ENCODE measurements around the gene SMAD3.

SMAD3 gene

GRCh38 chr15:67107014-67107812 lies 41.8 kb downstream of the SMAD3 start (continued):
- TF ChIP-seq ZNF214 (tag by site-specific recombination; IDR thresholded peaks at IDR 0.05; ENCODE audit: borderline replicate concordance), result no peak
- no peak for TF ChIP-seq ZNF155 (tag by site-specific recombination; IDR thresholded peaks at IDR 0.05)
- TF ChIP-seq ZSCAN23 (tag by site-specific recombination; IDR thresholded peaks at IDR 0.05), result peak; percentile 56; the same call in 1 of the 2 replicates
- TF ChIP-seq ZBTB21 (tag by site-specific recombination; IDR thresholded peaks at IDR 0.05), result peak; percentile 81
- peak; percentile 87 for TF ChIP-seq KLF8 (tag by site-specific recombination; IDR thresholded peaks at IDR 0.05)
- no peak for TF ChIP-seq ZNF645 (tag by site-specific recombination; IDR thresholded peaks at IDR 0.05)
- peak; percentile 85 for TF ChIP-seq BCL11A (tag by site-specific recombination; IDR thresholded peaks at IDR 0.05; ENCODE audit: low read depth)
- no peak for TF ChIP-seq ZNF138 (tag by site-specific recombination; IDR thresholded peaks at IDR 0.05; ENCODE audit: borderline replicate concordance)
- TF ChIP-seq ZNF514 (tag by site-specific recombination; IDR thresholded peaks at IDR 0.05), result no peak
- TF ChIP-seq ZNF776 (tag by site-specific recombination; IDR thresholded peaks at IDR 0.05; ENCODE audit: borderline replicate concordance), result no peak
- TF ChIP-seq ZNF148 (tag by site-specific recombination; IDR thresholded peaks at IDR 0.05; ENCODE audit: borderline replicate concordance), result no peak
- no peak for TF ChIP-seq KLF7 (tag by site-specific recombination; IDR thresholded peaks at IDR 0.05; ENCODE audit: borderline replicate concordance)
- TF ChIP-seq ZNF501 (tag by site-specific recombination; IDR thresholded peaks at IDR 0.05), result no peak
- no peak; the same call in 1 of the 2 replicates for TF ChIP-seq ZNF76 (tag by site-specific recombination; IDR thresholded peaks at IDR 0.05; ENCODE audit: borderline replicate concordance, low read depth)
- 0 out of 2 replicates have a peak, but pooled peaks have one; percentile 76 for TF ChIP-seq INSM2 (tag by site-specific recombination; IDR thresholded peaks at IDR 0.05)
- no peak for TF ChIP-seq ZNF112 (tag by site-specific recombination; IDR thresholded peaks at IDR 0.05)
- no peak for TF ChIP-seq ZNF561 (tag by site-specific recombination; IDR thresholded peaks at IDR 0.05; ENCODE audit: borderline replicate concordance)
- TF ChIP-seq ZNF433 (tag by site-specific recombination; IDR thresholded peaks at IDR 0.05; ENCODE audit: low read depth), result no peak
- TF ChIP-seq ZBTB48 (tag by site-specific recombination; IDR thresholded peaks at IDR 0.05), result peak; percentile 78
- no peak for TF ChIP-seq HIC1 (tag by site-specific recombination; IDR thresholded peaks at IDR 0.05)
- TF ChIP-seq BCL11B (tag by site-specific recombination; IDR thresholded peaks at IDR 0.05; ENCODE audit: low read depth), result no peak
- 0 out of 2 replicates have a peak, but pooled peaks have one; percentile 32 for TF ChIP-seq SP3 (tag by site-specific recombination; IDR thresholded peaks at IDR 0.05)
- TF ChIP-seq ZBTB49 (tag by site-specific recombination; IDR thresholded peaks at IDR 0.05; ENCODE audit: low read depth), result no peak
- TF ChIP-seq PRDM4 (tag by site-specific recombination; IDR thresholded peaks at IDR 0.05), result no peak
- no peak for TF ChIP-seq ZNF169 (tag by site-specific recombination; IDR thresholded peaks at IDR 0.05)
- no peak for TF ChIP-seq ZNF174 (tag by site-specific recombination; IDR thresholded peaks at IDR 0.05)
